H1 (cell line): ENCODE results near the gene THOP1. TPM values are rescaled to one million over a fixed set of nuclear protein-coding genes. Genes with fewer than 3 reads are reported as not detected.

Experiments used
- CTCF ChIP-seq, 3 experiments: IDR thresholded peaks; 1 replicate in 2 of 3; 2 replicates in 1 of 3; pipeline versions ENCODE4 v1.5.1 to v1.6.1; 2011; ENCODE audit warnings: low read length in 3 of 3, mild to moderate bottlenecking in 3 of 3, inconsistent platforms in 2 of 3, low read depth in 1 of 3, moderate library complexity in 1 of 3; ENCODE audit not compliant: insufficient read depth in 1 of 3; ENCODE audit errors: control extremely low read depth in 1 of 3
- polyA plus RNA-seq, 7 experiments: library from polyadenylated mRNA; depleted of rRNA in 3 of 7; stranded (reverse) in 5 of 7; unstranded in 2 of 7; fragments of >200 nt in 5 of 7; fragments of 200-250 nt in 2 of 7; gene quantifications; 1 replicate in 5 of 7; 2 replicates in 1 of 7; 4 replicates in 1 of 7; pipeline versions ENCODE4 v1.2.1 to v1.2.3, GENCODE V29; 2011 to 2013; ENCODE audit warnings: missing spikeins in 2 of 7, mixed read lengths in 2 of 7
- total RNA-seq: library from RNA; stranded (reverse); fragmentation: NEBNext Ultra II Directional; extraction: Animal tissue kit (Norgen Biotek cat#: 25700); gene quantifications from 2 replicates; pipeline ENCODE4 v1.2.1, GENCODE V29; 2021

The THOP1 gene
- total and polyA plus RNA-seq, 2 of the 8 experiments (the other 6 are each of a cell fraction or from before 2014, with no cell fraction given), result 136 to 159 TPM

DNA sequence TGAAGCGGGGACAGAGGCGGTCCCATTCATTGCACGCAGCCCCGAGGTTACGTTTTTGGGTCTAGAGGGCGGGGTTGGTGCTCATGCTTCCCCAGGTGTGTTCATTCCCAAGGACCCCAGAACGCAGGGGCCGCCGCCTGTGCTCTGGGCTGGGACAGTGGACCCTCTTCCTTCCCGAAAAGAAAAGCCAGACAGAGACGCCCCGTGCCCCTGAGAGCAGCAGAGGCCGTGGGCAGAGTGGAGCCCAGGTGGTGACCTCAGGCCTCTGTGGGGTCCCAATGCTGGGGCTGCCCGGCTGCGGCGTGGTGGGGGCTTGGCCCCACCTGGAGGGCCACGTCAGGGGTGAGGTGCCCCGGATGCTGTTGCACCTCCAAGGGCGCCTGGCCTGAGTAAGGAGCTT, 17.6 kb upstream of the THOP1 start (continued):
- TF ChIP-seq CTCF (IDR thresholded peaks at IDR 0.05; ENCODE audit: control extremely low read depth in 1 of 3, insufficient read depth in 1 of 3, low read depth in 1 of 3, low read length in 3 of 3), result no peak
